ENCODE measurements around the gene ZMYND11.
A peak's percentile ranks its signal among the peaks of the same experiment; 100 is the strongest.

ZMYND11 gene

DNA sequence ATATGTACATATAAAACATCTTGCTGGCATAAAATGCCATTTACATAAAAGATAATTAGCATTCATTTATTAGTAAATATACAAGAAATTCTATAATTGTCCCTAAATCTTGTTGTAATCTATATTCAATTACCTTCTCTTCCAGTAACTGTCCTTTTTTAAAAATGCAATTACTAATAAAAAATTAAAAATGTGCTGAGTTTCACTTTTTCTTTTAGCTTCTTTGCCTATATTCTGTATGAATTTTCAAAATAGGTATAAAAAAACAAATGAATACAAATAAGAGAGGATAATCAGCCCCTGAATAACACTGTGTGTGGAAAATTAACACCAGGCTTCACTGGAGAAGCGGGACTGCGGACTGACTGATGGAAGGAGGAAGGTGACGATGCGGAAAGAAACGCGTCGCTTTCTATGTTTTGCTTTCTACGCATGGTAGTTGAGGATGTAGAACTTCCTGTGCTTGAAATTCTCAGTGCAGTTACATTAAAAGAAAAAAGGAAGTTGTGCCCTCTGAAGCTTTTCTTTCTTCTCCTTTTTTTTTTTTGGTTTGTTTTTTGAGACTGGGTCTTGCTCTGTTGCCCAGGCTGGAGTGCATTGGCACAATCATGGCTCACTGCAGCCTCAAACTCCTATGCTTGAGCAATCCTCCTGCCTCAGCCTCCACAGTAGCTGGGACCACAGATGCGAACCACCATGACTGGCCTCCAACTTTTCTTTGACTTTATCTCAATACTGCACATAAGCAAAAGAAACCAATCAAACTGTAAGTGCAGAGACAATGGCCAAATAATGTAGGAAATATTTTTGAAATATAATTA is 7.4 kb upstream of the ZMYND11 start:
- no peak for DNase-seq
- H4K20me1 ChIP-seq (ENCODE audit: insufficient read depth, low read length), result no peaks in the 10 kb centered on the region
- no peak overlapping the region for H3K9ac ChIP-seq (ENCODE audit: low read length)
- no peaks in the 10 kb centered on the region for H3K79me2 ChIP-seq (ENCODE audit: low read length)
- peak overlapping the region; percentile 52 for H3K4me2 ChIP-seq (ENCODE audit: low read depth, low read length)
- H3K9me2 ChIP-seq (replicated peaks; ENCODE audit: insufficient read depth, low read length), result no peaks in the 10 kb centered on the region
- peak overlapping the region; percentile 52; the same call in 1 of the 2 replicates for H2AFZ ChIP-seq (ENCODE audit: low read length)
- H3K4me1 ChIP-seq (ENCODE audit: low read length), result no peaks in the 10 kb centered on the region
- no peaks in the 10 kb centered on the region for H3K36me3 ChIP-seq (replicated peaks; ENCODE audit: insufficient read depth, low read length)
- no peaks in the 10 kb centered on the region for H3F3A ChIP-seq (ENCODE audit: insufficient read depth, low read length)
- no peaks in the 10 kb centered on the region for H3K9me3 ChIP-seq (replicated peaks; ENCODE audit: insufficient read depth, low read length)
- no peaks in the 10 kb centered on the region for H3K27me3 ChIP-seq (replicated peaks; ENCODE audit: insufficient read depth, low read length)
- H3K4me3 ChIP-seq (ENCODE audit: low read length), result peak overlapping the region; percentile 52
- peak overlapping the region; percentile 15; the same call in 1 of the 2 replicates for H3K27ac ChIP-seq (ENCODE audit: low read length)
- TF ChIP-seq, protein P1, sequence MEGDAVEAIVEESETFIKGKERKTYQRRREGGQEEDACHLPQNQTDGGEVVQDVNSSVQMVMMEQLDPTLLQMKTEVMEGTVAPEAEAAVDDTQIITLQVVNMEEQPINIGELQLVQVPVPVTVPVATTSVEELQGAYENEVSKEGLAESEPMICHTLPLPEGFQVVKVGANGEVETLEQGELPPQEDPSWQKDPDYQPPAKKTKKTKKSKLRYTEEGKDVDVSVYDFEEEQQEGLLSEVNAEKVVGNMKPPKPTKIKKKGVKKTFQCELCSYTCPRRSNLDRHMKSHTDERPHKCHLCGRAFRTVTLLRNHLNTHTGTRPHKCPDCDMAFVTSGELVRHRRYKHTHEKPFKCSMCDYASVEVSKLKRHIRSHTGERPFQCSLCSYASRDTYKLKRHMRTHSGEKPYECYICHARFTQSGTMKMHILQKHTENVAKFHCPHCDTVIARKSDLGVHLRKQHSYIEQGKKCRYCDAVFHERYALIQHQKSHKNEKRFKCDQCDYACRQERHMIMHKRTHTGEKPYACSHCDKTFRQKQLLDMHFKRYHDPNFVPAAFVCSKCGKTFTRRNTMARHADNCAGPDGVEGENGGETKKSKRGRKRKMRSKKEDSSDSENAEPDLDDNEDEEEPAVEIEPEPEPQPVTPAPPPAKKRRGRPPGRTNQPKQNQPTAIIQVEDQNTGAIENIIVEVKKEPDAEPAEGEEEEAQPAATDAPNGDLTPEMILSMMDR (IDR thresholded peaks at IDR 0.05; ENCODE audit: low read length), result no peak
- TF ChIP-seq EZH2 (optimal IDR thresholded peaks at IDR 0.05; ENCODE audit: low read depth, low read length) (no peak), EZH2phosphoT487 (IDR thresholded peaks at IDR 0.05; ENCODE audit: low read length) (no peak)

DNA sequence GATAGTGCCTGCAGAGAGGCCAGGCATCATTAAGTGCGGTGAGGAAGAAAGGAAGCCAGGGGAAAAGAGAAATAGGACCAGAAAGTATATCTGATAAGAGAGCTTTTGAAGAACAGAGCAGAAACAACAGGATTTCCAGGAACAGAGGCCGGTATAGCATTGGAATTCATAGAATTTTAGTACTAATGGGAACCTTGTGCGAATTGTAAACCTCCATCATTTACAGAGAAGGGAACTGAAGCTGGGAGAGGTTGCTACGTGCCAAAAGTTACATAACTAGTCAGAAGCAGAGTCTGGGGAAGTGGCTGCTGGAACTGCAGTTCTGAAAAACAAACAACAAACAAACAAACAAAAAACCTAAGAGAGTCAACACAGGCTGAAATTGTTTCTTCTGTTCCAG is 5.4 kb upstream of the ZMYND11 start:
- Histone ChIP-seq H3K79me2 (ENCODE audit: low read length) (no peaks in the 10 kb centered on the region), H3K4me1 (ENCODE audit: low read length) (peaks cover 8% of the 10 kb centered on the region; the same call in 1 of the 2 replicates), H3K27me3 (replicated peaks; ENCODE audit: insufficient read depth, low read length) (no peaks in the 10 kb centered on the region), H3K27ac (ENCODE audit: low read length) (no peak overlapping the region), H4K20me1 (ENCODE audit: insufficient read depth, low read length) (no peaks in the 10 kb centered on the region), H3K4me3 (ENCODE audit: low read length) (no peak overlapping the region), H2AFZ (ENCODE audit: low read length) (no peak overlapping the region), H3F3A (ENCODE audit: insufficient read depth, low read length) (no peaks in the 10 kb centered on the region), H3K9me3 (replicated peaks; ENCODE audit: insufficient read depth, low read length) (no peaks in the 10 kb centered on the region), H3K36me3 (replicated peaks; ENCODE audit: insufficient read depth, low read length) (no peaks in the 10 kb centered on the region), H3K9ac (ENCODE audit: low read length) (no peak overlapping the region), H3K4me2 (ENCODE audit: low read depth, low read length) (no peak overlapping the region), H3K9me2 (replicated peaks; ENCODE audit: insufficient read depth, low read length) (no peaks in the 10 kb centered on the region)
- no peak for DNase-seq
- TF ChIP-seq, protein P1 (IDR thresholded peaks at IDR 0.05; ENCODE audit: low read length), result no peak
- TF ChIP-seq EZH2 (optimal IDR thresholded peaks at IDR 0.05; ENCODE audit: low read depth, low read length) (no peak), EZH2phosphoT487 (IDR thresholded peaks at IDR 0.05; ENCODE audit: low read length) (no peak)

DNA sequence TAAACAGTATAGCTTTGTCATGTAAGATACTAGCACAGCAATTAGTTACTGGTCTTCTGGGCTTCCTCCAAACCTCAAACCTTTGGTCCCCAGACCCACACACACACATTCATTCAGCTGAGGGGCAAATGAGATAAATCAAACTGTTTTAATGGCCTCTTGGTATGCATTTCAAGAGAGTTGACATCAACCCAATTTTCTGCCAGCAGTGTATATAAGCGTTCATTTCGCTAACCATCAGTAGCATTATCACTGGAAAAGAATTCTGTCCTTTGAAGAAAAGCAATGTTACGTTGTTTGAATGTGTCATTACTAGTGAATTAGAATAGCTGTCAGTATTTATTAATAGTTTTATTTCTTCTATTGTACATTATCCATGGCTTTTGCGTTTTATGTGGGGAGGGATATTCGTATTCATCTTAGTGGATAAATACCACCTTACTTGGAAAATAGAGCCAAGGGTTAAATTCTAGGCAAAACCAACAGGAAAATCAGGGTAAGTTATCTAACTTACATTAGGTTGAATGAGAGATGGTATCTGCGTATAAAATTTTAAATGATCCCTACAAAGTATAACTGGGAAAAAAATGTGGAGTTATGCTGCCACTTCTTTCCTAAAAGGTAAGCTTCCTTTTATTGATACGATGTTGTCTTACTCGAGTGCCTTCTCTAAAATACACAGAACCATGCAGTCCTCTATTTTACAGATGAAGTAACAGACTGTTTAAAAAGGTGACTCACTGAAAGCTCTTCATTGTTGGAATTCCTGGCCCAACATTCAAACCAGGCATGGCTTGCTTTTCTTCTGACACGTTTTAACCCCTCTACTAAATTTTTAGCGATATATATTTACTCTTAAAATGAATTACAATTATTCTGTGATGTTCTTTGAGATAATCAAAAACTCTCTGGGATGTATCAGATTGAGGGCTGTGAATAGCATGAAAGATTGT is 2.0 kb upstream of the ZMYND11 start:
- H3K4me1 ChIP-seq (ENCODE audit: low read length), result peaks cover 16% of the 10 kb centered on the region
- H3K4me3 ChIP-seq (ENCODE audit: low read length), result no peak overlapping the region
- no peak for DNase-seq
- H3K79me2 ChIP-seq (ENCODE audit: low read length), result peaks cover 24% of the 10 kb centered on the region
- no peaks in the 10 kb centered on the region for H3K36me3 ChIP-seq (replicated peaks; ENCODE audit: insufficient read depth, low read length)
- no peaks in the 10 kb centered on the region for H3K9me3 ChIP-seq (replicated peaks; ENCODE audit: insufficient read depth, low read length)
- peak overlapping the region; percentile 88 for H3K4me2 ChIP-seq (ENCODE audit: low read depth, low read length)
- H3K9me2 ChIP-seq (replicated peaks; ENCODE audit: insufficient read depth, low read length), result no peaks in the 10 kb centered on the region
- H2AFZ ChIP-seq (ENCODE audit: low read length), result no peak overlapping the region
- H3F3A ChIP-seq (ENCODE audit: insufficient read depth, low read length), result peaks cover 7% of the 10 kb centered on the region; the same call in 1 of the 2 replicates
- peaks cover 6% of the 10 kb centered on the region; the same call in 1 of the 2 replicates for H4K20me1 ChIP-seq (ENCODE audit: insufficient read depth, low read length)
- TF ChIP-seq, protein P1 (IDR thresholded peaks at IDR 0.05; ENCODE audit: low read length), result no peak
- no peak for TF ChIP-seq EZH2 (optimal IDR thresholded peaks at IDR 0.05; ENCODE audit: low read depth, low read length)
- TF ChIP-seq EZH2phosphoT487 (IDR thresholded peaks at IDR 0.05; ENCODE audit: low read length), result no peak
- no peaks in the 10 kb centered on the region for H3K27me3 ChIP-seq (replicated peaks; ENCODE audit: insufficient read depth, low read length)
- H3K9ac ChIP-seq (ENCODE audit: low read length), result no peak overlapping the region
- no peak overlapping the region for H3K27ac ChIP-seq (ENCODE audit: low read length)
